ENCODE results near the gene DOP1A. TPM values are rescaled to one million over a fixed set of nuclear protein-coding genes. Genes with fewer than 3 reads are reported as not detected.

The DOP1A gene
- total RNA-seq, 1 donor from 2014 or later, result 18.4 TPM

- DNase-seq (ENCODE audit: low read depth, low spot score), result no peak
- Mint-ChIP-seq H3K9me3 (no peaks in the 10 kb centered on the region), H3K36me3 (ENCODE audit: low read depth) (peaks cover 2% of the 10 kb centered on the region), H3K27me3 (ENCODE audit: low read depth) (no peaks in the 10 kb centered on the region), H3K4me3 (no peak overlapping the region), H3K4me1 (peaks cover 18% of the 10 kb centered on the region), H3K27ac (ENCODE audit: unreplicated experiment) (no peak overlapping the region)
- no peak for TF ChIP-seq CTCF (conservative IDR thresholded peaks at IDR 0.05)
Observed at GRCh38 chr6:83044091-83044768, 23.2 kb upstream of the DOP1A start.

GRCh38 chr6:83047065-83047754, 20.3 kb upstream of the DOP1A start:
- no peak overlapping the region for H3K27ac Mint-ChIP-seq (ENCODE audit: unreplicated experiment)
- peaks cover 2% of the 10 kb centered on the region for H3K36me3 Mint-ChIP-seq (ENCODE audit: low read depth)
- H3K9me3 Mint-ChIP-seq, result no peaks in the 10 kb centered on the region
- H3K4me1 Mint-ChIP-seq, result peaks cover 17% of the 10 kb centered on the region
- DNase-seq (ENCODE audit: low read depth, low spot score), result no peak
- no peak for TF ChIP-seq CTCF (conservative IDR thresholded peaks at IDR 0.05)
- H3K27me3 Mint-ChIP-seq (ENCODE audit: low read depth), result no peaks in the 10 kb centered on the region
- no peak overlapping the region for H3K4me3 Mint-ChIP-seq

GRCh38 chr6:83051377-83052172, 15.9 kb upstream of the DOP1A start:
- Mint-ChIP-seq H3K36me3 (ENCODE audit: low read depth) (no peaks in the 10 kb centered on the region), H3K4me3 (no peak overlapping the region), H3K9me3 (no peaks in the 10 kb centered on the region)

GRCh38 chr6:83053678-83054077, 13.8 kb upstream of the DOP1A start:
- H3K36me3 Mint-ChIP-seq (ENCODE audit: low read depth), result no peaks in the 10 kb centered on the region
- H3K9me3 Mint-ChIP-seq, result no peaks in the 10 kb centered on the region

More at GRCh38 chr6:83051377-83052172, 15.9 kb upstream of the DOP1A start:
- Mint-ChIP-seq H3K27ac (ENCODE audit: unreplicated experiment) (no peak overlapping the region), H3K4me1 (no peaks in the 10 kb centered on the region), H3K27me3 (ENCODE audit: low read depth) (no peaks in the 10 kb centered on the region)
- no peak for TF ChIP-seq CTCF (conservative IDR thresholded peaks at IDR 0.05)
- no peak for DNase-seq (ENCODE audit: low read depth, low spot score)

More at GRCh38 chr6:83053678-83054077, 13.8 kb upstream of the DOP1A start:
- no peaks in the 10 kb centered on the region for H3K27me3 Mint-ChIP-seq (ENCODE audit: low read depth)
- no peaks in the 10 kb centered on the region for H3K4me1 Mint-ChIP-seq
- no peak for TF ChIP-seq CTCF (conservative IDR thresholded peaks at IDR 0.05)
- H3K27ac Mint-ChIP-seq (ENCODE audit: unreplicated experiment), result no peak overlapping the region
- no peak overlapping the region for H3K4me3 Mint-ChIP-seq
- no peak for DNase-seq (ENCODE audit: low read depth, low spot score)
